Inferior parietal cortex (tissue), 1 donor: ENCODE data around the gene FOCAD.
"Not testable (repeated sequence)": the region's sequence is repeated elsewhere in the genome, so short reads cannot be mapped to it uniquely, and the experiment has no call there.

Experiments
- DNase-seq: peaks from one replicate; pipeline ENCODE4 v3.0.0-alpha.2; 2016; ENCODE audit errors: extremely low spot score

The FOCAD gene

GRCh38 chr9:20950707-20951106 is 266.6 kb downstream of the FOCAD start:
- no peak for DNase-seq

GRCh38 chr9:20962536-20963225 is 278.6 kb downstream of the FOCAD start:
- DNase-seq, result no peak

- no peak for DNase-seq
Observed at GRCh38 chr9:20972684-20973083, 288.6 kb downstream of the FOCAD start.

- not testable (repeated sequence) for DNase-seq
Observed at GRCh38 chr9:20973246-20973947, 289.3 kb downstream of the FOCAD start.

GRCh38 chr9:20974191-20974938 is 290.3 kb downstream of the FOCAD start:
- not testable (repeated sequence) for DNase-seq

- DNase-seq, result no peak
Observed at GRCh38 chr9:20978249-20978648, 294.2 kb downstream of the FOCAD start.

- DNase-seq, result peak; percentile 44
Observed at GRCh38 chr9:20980832-20981455, 296.9 kb downstream of the FOCAD start.

GRCh38 chr9:20981486-20981885 is 297.4 kb downstream of the FOCAD start:
- DNase-seq, result no peak

GRCh38 chr9:20984506-20984905 is 300.4 kb downstream of the FOCAD start:
- DNase-seq, result no peak

- DNase-seq, result no peak
Observed at GRCh38 chr9:20985851-20986600, 302.0 kb downstream of the FOCAD start.

GRCh38 chr9:20987521-20987920 is 303.5 kb downstream of the FOCAD start:
- DNase-seq, result no peak

- no peak for DNase-seq
Observed at GRCh38 chr9:20988061-20988460, 304.0 kb downstream of the FOCAD start.

- DNase-seq, result no peak
Observed at GRCh38 chr9:20988671-20989315, 304.7 kb downstream of the FOCAD start.

GRCh38 chr9:20989923-20990341 is 305.9 kb downstream of the FOCAD start:
- DNase-seq, result peak; percentile 52

- DNase-seq, result no peak
Observed at GRCh38 chr9:20990867-20991266, 306.8 kb downstream of the FOCAD start.

- no peak for DNase-seq
Observed at GRCh38 chr9:20994486-20994885, 310.4 kb downstream of the FOCAD start.

- DNase-seq, result no peak
Observed at GRCh38 chr9:20995616-20996015, 311.6 kb downstream of the FOCAD start.

GRCh38 chr9:20996809-20997208 is 312.8 kb downstream of the FOCAD start:
- no peak for DNase-seq

GRCh38 chr9:20997503-20998076 is 313.5 kb downstream of the FOCAD start:
- DNase-seq, result no peak

- no peak for DNase-seq
Observed at GRCh38 chr9:21001581-21001980, 317.5 kb downstream of the FOCAD start.

- DNase-seq, result no peak
Observed at GRCh38 chr9:21002040-21002439, 318.0 kb downstream of the FOCAD start.
